HFF-Myc (cell line): ENCODE measurements around the gene ZNF280B.

Experiments
- DNase-seq: peaks from one replicate; pipeline ENCODE4 v3.0.0-alpha.2; 2011; ENCODE audit warnings: low read depth; ENCODE audit errors: extremely low read depth
- H3K4me3 ChIP-seq: replicated peaks from 2 replicates; pipeline ENCODE4 v1.5.1; 2011; ENCODE audit warnings: low read depth, mild to moderate bottlenecking, control low read depth, low read length
- TF ChIP-seq, protein P1 (sequence below): IDR thresholded peaks from 2 replicates; pipeline ENCODE4 v1.5.1; 2012; ENCODE audit warnings: mild to moderate bottlenecking, low read depth, low read length, control low read depth; ENCODE audit errors: missing control alignments

The ZNF280B gene

DNA sequence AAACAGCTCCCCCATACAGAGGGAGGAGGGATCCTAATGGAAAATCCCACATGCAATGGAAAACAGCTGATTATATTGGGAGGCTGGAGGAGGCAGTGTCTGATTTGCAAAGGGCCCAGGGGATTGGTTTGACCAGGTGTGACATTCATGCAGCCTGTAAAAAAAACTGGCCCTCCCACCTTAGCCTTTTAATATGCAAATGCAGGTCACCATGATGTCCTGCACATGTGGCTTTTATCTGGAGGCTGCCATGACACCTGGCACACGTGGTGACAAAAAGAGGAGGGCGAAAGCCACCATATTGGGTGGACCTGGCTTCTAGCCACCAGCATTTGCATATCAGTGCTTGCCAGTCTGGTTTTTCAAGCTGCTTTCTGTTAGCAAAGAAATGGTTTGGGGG lies 48.5 kb downstream of the ZNF280B start:
- no peak overlapping the region for H3K4me3 ChIP-seq
- TF ChIP-seq, protein P1, sequence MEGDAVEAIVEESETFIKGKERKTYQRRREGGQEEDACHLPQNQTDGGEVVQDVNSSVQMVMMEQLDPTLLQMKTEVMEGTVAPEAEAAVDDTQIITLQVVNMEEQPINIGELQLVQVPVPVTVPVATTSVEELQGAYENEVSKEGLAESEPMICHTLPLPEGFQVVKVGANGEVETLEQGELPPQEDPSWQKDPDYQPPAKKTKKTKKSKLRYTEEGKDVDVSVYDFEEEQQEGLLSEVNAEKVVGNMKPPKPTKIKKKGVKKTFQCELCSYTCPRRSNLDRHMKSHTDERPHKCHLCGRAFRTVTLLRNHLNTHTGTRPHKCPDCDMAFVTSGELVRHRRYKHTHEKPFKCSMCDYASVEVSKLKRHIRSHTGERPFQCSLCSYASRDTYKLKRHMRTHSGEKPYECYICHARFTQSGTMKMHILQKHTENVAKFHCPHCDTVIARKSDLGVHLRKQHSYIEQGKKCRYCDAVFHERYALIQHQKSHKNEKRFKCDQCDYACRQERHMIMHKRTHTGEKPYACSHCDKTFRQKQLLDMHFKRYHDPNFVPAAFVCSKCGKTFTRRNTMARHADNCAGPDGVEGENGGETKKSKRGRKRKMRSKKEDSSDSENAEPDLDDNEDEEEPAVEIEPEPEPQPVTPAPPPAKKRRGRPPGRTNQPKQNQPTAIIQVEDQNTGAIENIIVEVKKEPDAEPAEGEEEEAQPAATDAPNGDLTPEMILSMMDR, result no peak
- DNase-seq, result no peak

DNA sequence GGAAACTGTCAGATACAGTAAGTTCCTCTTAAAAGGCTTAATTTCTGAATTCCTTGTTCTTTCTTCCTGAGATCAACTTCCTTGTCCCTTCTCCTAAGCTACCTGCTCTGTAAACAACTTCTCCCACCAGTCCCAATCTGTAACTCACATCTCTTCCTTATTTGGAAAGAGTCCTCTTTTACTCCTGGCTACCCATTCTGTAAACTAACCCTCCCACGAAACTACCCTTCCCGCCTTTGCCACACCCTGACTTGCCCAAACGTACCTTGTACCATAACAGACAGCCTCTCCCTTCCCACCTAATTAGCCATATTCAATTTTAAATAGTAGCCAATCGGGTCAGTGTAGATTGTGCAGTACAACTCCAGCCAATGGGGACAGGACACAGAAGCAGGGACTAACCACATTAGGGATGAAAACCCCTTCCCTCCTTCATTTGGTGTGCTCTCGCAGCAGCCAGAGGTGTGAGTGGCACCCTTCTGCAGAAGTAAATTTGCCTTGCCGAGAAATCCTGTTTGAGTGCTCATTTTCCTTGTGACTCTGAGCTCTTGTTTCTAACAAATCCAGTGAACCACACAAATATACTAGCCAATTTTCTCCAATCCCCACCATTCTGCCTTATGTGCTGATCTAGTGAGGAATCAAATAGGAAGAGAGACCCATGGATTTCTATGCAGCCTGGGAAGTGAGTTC lies 49.5 kb downstream of the ZNF280B start:
- DNase-seq, result no peak
- TF ChIP-seq, protein P1, result no peak

DNA sequence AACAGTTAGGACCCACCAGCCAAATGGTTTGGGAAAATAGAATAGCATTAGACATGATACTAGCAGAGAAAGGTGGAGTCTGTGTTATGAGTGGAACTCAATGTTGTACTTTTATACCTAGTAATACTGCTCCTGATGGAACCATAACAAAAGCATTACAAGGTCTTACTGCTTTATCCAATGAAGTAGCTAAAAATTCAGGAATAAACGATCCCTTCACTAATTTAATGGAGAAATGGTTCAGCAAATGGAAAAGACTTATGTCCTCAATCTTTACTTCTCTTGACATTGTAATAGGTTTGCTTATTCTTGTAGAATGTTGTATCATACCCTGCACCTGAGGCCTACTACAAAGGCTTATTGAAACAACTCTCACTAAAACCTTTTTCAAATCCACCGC lies 50.2 kb downstream of the ZNF280B start:
- DNase-seq, result no peak
- TF ChIP-seq, protein P1, result no peak
- H3K4me3 ChIP-seq, result no peak overlapping the region

More for the DNA sequence above, 49.5 kb downstream of the ZNF280B start:
- H3K4me3 ChIP-seq, result no peak overlapping the region

DNA sequence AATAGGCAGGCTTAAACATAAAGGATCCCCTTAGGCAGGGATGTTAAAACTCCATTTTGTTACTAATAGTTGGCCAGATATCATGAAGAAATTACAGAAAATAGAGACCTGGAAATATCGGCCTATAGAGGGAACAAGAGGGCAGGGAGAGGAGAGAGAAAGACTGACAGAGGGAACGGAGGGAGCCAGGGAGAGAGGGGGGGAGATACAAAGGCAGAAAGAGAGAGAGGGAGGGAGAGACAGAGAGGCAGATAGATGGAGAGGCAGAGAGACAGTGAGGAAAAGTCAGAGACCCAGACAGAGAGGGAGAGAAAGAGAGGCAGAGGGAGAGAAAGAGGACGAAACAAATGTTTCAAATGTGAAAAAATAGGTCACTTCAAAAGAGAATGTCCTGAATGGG lies 53.5 kb downstream of the ZNF280B start:
- H3K4me3 ChIP-seq, result no peak overlapping the region
- TF ChIP-seq, protein P1, result no peak
- no peak for DNase-seq

DNA sequence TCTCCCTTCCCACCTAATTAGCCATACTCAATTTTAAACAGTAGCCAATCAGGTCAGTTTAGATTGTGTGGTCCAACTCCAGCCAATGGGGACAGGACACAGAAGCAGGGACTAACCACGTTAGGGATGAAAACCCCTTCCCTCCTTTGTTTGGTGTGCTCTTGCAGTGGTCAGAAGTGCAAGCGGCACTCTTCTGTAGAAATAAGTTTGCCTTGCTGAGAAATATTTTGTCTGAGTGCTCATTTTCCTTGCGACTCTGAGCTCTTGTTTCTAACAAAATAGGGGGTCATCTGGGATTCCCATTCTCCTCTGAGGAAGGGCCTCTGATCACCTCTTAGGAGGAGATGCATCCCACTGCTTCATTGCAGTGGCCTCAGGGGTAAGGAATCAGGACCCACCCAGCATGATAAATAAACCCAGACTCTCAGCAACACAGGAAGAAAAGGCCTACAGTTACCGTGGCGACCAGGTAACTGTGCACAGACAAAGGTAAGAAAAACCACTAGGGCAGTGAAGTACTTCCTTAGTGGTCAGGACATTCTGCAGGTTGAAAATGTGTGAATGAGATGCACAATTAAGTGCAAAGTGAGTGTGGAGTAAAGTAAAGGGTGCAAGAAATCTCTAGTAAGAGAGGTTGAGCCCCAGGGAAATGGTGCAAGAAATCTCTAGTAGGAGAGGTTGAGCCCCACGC lies 55.4 kb downstream of the ZNF280B start:
- H3K4me3 ChIP-seq, result no peak overlapping the region
- TF ChIP-seq, protein P1, result no peak
- no peak for DNase-seq

DNA sequence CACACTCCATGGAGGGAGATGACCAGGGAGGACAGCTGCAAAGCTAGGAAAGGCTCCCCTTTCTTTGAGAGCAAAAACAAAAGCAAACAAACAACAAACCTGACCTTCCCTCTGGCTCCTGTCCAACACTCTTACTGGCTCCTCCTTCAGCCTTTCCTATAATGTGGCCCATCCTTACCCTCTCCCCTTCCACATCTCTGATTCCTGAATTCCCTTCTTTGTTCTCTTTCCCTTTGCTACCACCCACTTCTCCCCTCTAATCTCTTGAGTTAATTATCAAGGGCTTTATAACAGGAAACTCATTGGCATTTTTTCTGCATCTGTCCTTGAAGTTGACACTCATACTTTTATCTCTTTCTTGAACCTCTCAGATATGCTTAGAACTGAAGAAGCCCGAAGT lies 56.3 kb downstream of the ZNF280B start:
- no peak for DNase-seq
- no peak overlapping the region for H3K4me3 ChIP-seq
- TF ChIP-seq, protein P1, result no peak

DNA sequence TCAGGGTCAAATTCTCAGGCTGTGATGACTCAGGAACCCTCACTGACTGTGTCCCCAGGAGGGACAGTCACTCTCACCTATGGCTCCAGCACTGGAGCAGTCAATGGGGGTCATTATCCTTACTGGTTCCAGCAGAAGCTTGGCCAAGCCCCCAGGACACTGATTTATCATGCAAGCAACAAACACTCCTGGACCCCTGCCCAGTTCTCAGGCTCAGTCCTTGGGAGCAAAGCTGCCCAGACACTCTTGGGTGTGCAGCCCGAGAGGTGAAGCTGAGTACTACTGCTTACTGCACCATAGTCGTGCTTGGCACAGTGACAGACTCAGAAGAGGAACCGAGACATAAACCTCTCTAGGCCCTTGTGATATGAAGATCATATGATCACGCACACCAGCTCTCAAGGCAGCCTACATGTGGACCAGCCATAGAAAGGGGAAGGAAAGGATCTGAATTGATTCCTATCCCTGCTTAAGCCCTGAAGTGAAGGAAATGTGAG lies 58.2 kb downstream of the ZNF280B start:
- H3K4me3 ChIP-seq, result no peak overlapping the region
- no peak for DNase-seq
- TF ChIP-seq, protein P1, result no peak
